ENCODE results near the gene CYP1A1. TPM values are rescaled to one million over a fixed set of nuclear protein-coding genes. Genes with fewer than 3 reads are reported as not detected.

Gene CYP1A1
- total and polyA plus RNA-seq, 2 experiments from 2014 or later: 17.0 to 19.1 TPM

DNA sequence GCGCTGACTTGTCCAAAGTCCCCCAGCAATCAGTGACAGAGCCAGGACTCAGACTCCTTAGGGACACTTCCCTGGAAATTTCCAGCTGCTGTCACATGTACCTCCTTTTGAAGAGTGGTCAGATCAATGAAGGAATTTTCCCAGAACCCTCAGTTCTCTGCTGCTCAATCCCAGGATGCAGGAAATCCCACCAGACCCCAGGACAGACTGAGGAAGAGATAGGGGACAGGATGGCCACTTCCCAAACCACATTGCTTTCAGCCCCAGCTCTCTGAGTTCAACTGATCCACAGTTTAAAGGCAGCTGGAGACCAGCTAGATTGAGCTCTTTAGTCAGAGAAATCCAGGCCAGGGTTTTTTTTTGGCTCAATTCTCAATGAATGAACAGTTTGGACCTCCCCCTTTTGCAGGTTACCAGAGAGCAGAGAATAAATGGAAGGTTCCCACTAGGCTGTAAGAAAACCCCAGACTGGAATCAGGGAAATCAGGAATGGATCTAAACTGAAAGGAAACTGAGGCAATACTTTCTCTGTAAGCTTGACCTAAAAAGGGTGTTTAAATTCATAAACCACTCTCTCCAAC lies 1.5 kb downstream of the CYP1A1 start:
- no peaks in the 10 kb centered on the region for H3K9me2 ChIP-seq (replicated peaks; ENCODE audit: insufficient read depth)
- no peak overlapping the region for H3K27ac ChIP-seq
- H3K27me3 ChIP-seq: peaks cover 8% of the 10 kb centered on the region
- H2AFZ ChIP-seq: no peak overlapping the region
- peaks cover 7% of the 10 kb centered on the region for H3K4me1 ChIP-seq (ENCODE audit: insufficient read depth)
- TF ChIP-seq, protein P1, sequence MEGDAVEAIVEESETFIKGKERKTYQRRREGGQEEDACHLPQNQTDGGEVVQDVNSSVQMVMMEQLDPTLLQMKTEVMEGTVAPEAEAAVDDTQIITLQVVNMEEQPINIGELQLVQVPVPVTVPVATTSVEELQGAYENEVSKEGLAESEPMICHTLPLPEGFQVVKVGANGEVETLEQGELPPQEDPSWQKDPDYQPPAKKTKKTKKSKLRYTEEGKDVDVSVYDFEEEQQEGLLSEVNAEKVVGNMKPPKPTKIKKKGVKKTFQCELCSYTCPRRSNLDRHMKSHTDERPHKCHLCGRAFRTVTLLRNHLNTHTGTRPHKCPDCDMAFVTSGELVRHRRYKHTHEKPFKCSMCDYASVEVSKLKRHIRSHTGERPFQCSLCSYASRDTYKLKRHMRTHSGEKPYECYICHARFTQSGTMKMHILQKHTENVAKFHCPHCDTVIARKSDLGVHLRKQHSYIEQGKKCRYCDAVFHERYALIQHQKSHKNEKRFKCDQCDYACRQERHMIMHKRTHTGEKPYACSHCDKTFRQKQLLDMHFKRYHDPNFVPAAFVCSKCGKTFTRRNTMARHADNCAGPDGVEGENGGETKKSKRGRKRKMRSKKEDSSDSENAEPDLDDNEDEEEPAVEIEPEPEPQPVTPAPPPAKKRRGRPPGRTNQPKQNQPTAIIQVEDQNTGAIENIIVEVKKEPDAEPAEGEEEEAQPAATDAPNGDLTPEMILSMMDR (IDR thresholded peaks at IDR 0.05; ENCODE audit: poor library complexity): no peak
- no peak for TF ChIP-seq EZH2phosphoT487 (IDR thresholded peaks at IDR 0.05; ENCODE audit: low read depth, severe bottlenecking, unreplicated experiment)
- TF ChIP-seq EZH2 (IDR thresholded peaks at IDR 0.05; ENCODE audit: borderline replicate concordance): no peak
- no peaks in the 10 kb centered on the region for H4K20me1 ChIP-seq (ENCODE audit: insufficient read depth, poor library complexity, severe bottlenecking)
- no peaks in the 10 kb centered on the region for H3K36me3 ChIP-seq (replicated peaks; ENCODE audit: insufficient read depth, low read depth)
- no peak overlapping the region for H3K4me3 ChIP-seq
- H3K79me2 ChIP-seq: no peaks in the 10 kb centered on the region
- 78% methylated on average over 1 of the region's 1 CpG for WGBS (ENCODE audit: low lambda C conversion rate, missing lambda C conversion rate)
- peak; percentile 74 for DNase-seq (ENCODE audit: low spot score)
- H3K9me3 ChIP-seq (ENCODE audit: low read depth): no peaks in the 10 kb centered on the region
- H3K4me2 ChIP-seq: no peak overlapping the region

DNA sequence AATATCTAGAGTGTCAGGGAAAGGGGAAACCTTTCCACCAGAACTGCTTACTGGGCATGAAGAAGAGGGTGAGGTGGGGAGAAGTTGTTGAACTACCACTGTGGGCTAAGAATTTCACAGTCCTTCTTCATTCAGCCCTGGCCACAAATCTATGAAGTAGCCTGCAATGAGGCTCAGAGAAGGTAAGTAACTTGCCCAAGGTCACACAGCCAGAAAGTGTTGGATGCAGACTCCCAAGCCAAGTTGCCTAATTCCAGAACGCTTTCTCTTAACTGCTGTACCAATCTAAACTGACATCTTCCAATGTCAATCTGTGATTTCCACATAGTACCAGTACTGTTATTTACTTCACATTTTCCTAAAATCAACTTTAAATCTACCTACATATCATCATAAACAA lies 2.1 kb downstream of the CYP1A1 start:
- peaks cover 7% of the 10 kb centered on the region for H3K4me1 ChIP-seq (ENCODE audit: insufficient read depth)
- TF ChIP-seq, protein P1 (IDR thresholded peaks at IDR 0.05; ENCODE audit: poor library complexity): no peak
- TF ChIP-seq EZH2 (IDR thresholded peaks at IDR 0.05; ENCODE audit: borderline replicate concordance) (no peak), EZH2phosphoT487 (IDR thresholded peaks at IDR 0.05; ENCODE audit: low read depth, severe bottlenecking, unreplicated experiment) (no peak)
- DNase-seq (ENCODE audit: low spot score): no peak
- no peaks in the 10 kb centered on the region for H4K20me1 ChIP-seq (ENCODE audit: insufficient read depth, poor library complexity, severe bottlenecking)
- peaks cover 8% of the 10 kb centered on the region for H3K27me3 ChIP-seq
- H3K4me3 ChIP-seq: no peak overlapping the region
- no peak overlapping the region for H2AFZ ChIP-seq
- H3K9me2 ChIP-seq (replicated peaks; ENCODE audit: insufficient read depth): no peaks in the 10 kb centered on the region
- no peaks in the 10 kb centered on the region for H3K9me3 ChIP-seq (ENCODE audit: low read depth)
- no peaks in the 10 kb centered on the region for H3K36me3 ChIP-seq (replicated peaks; ENCODE audit: insufficient read depth, low read depth)
- no peaks in the 10 kb centered on the region for H3K79me2 ChIP-seq
- no peak overlapping the region for H3K4me2 ChIP-seq
- no peak overlapping the region for H3K27ac ChIP-seq
- 78% methylated on average over 1 of the region's 1 CpG for WGBS (ENCODE audit: low lambda C conversion rate, missing lambda C conversion rate)

DNA sequence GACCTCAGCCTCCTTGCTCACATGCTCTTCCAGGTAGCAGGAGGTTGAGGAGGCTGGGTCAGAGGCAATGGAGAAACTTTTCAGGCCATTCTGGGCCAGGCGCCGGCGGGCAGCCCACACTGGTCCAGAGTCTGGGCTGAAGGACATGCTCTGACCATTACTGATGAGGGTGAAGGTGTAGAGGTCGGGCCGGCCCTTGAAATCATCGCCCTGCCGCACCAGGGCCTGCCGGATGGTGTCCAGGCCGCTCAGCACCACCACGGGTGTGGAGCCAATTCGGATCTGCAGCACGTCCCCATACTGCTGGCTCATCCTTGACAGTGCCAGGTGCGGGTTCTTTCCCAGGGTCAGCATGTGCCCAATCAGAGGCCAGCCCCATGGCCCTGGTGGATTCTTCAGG lies 2.7 kb downstream of the CYP1A1 start:
- 92% methylated on average over 13 of the region's 13 CpGs for WGBS (ENCODE audit: low lambda C conversion rate, missing lambda C conversion rate)
- H3K9me2 ChIP-seq (replicated peaks; ENCODE audit: insufficient read depth): no peaks in the 10 kb centered on the region
- H3K36me3 ChIP-seq (replicated peaks; ENCODE audit: insufficient read depth, low read depth): no peaks in the 10 kb centered on the region
- H4K20me1 ChIP-seq (ENCODE audit: insufficient read depth, poor library complexity, severe bottlenecking): no peaks in the 10 kb centered on the region
- no peak overlapping the region for H3K27ac ChIP-seq
- H2AFZ ChIP-seq: no peak overlapping the region
- H3K79me2 ChIP-seq: no peaks in the 10 kb centered on the region
- H3K4me2 ChIP-seq: no peak overlapping the region
- no peaks in the 10 kb centered on the region for H3K9me3 ChIP-seq (ENCODE audit: low read depth)
- no peak overlapping the region for H3K4me3 ChIP-seq
- H3K27me3 ChIP-seq: peaks cover 8% of the 10 kb centered on the region
- H3K4me1 ChIP-seq (ENCODE audit: insufficient read depth): peaks cover 7% of the 10 kb centered on the region
- DNase-seq (ENCODE audit: low spot score): no peak
- TF ChIP-seq EZH2phosphoT487 (IDR thresholded peaks at IDR 0.05; ENCODE audit: low read depth, severe bottlenecking, unreplicated experiment) (no peak), EZH2 (IDR thresholded peaks at IDR 0.05; ENCODE audit: borderline replicate concordance) (no peak)
- TF ChIP-seq, protein P1 (IDR thresholded peaks at IDR 0.05; ENCODE audit: poor library complexity): no peak
